ENCODE measurements around the gene PIH1D1.

- no peak for TF ChIP-seq POLR2AphosphoS5 (IDR thresholded peaks at IDR 0.05; ENCODE audit: insufficient read depth, low read depth, low read length)
- TF ChIP-seq, protein P1, sequence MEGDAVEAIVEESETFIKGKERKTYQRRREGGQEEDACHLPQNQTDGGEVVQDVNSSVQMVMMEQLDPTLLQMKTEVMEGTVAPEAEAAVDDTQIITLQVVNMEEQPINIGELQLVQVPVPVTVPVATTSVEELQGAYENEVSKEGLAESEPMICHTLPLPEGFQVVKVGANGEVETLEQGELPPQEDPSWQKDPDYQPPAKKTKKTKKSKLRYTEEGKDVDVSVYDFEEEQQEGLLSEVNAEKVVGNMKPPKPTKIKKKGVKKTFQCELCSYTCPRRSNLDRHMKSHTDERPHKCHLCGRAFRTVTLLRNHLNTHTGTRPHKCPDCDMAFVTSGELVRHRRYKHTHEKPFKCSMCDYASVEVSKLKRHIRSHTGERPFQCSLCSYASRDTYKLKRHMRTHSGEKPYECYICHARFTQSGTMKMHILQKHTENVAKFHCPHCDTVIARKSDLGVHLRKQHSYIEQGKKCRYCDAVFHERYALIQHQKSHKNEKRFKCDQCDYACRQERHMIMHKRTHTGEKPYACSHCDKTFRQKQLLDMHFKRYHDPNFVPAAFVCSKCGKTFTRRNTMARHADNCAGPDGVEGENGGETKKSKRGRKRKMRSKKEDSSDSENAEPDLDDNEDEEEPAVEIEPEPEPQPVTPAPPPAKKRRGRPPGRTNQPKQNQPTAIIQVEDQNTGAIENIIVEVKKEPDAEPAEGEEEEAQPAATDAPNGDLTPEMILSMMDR (IDR thresholded peaks at IDR 0.05; ENCODE audit: extremely low read depth in 1 of 2, insufficient read depth in 1 of 2, low read depth in 1 of 2, low read length in 2 of 2) = no peak
- TF ChIP-seq MYC (IDR thresholded peaks at IDR 0.05; ENCODE audit: low read depth, low read length) = no peak
Measured at GRCh38 chr19:49403404-49404187, 48.0 kb downstream of the PIH1D1 start.

Data from endothelial cell of umbilical vein (primary cell).